Immature natural killer cell (primary cell): ENCODE results near the gene PIEZO2. TPM values are rescaled to one million over a fixed set of nuclear protein-coding genes. Genes with fewer than 3 reads are reported as not detected.

ENCODE experiments used
- DNase-seq, 3 donors: peaks; one replicate each; pipeline ENCODE4 v3.0.0; 2022; ENCODE audit warnings: mixed read lengths in 1 of 3
- H3K27ac Mint-ChIP-seq, 6 donors: one replicate each; pipeline ENCODE4 v1.8.0; 2020; ENCODE audit warnings: mixed read lengths in 6 of 6, mild to moderate bottlenecking in 5 of 6, inconsistent platforms in 4 of 6, moderate library complexity in 3 of 6
- H3K27me3 Mint-ChIP-seq, 3 donors: one replicate each; pipeline ENCODE4 v1.8.0; 2020 to 2021; ENCODE audit warnings: low read depth in 3 of 3, mild to moderate bottlenecking in 3 of 3, mixed read lengths in 3 of 3, moderate library complexity in 3 of 3, inconsistent platforms in 1 of 3
- H3K36me3 Mint-ChIP-seq, 3 donors: one replicate each; pipeline ENCODE4 v1.8.0; 2020; ENCODE audit warnings: mixed read lengths in 3 of 3, inconsistent platforms in 2 of 3, mild to moderate bottlenecking in 2 of 3
- H3K4me1 Mint-ChIP-seq, 2 donors: one replicate each; pipeline ENCODE4 v1.8.0; 2020; ENCODE audit warnings: inconsistent platforms in 2 of 2, mild to moderate bottlenecking in 2 of 2, mixed read lengths in 2 of 2, moderate library complexity in 1 of 2
- H3K4me3 Mint-ChIP-seq, 5 donors: one replicate each; pipeline ENCODE4 v1.8.0; 2020; ENCODE audit warnings: mild to moderate bottlenecking in 5 of 5, mixed read lengths in 5 of 5, inconsistent platforms in 3 of 5, moderate library complexity in 3 of 5
- H3K9me3 Mint-ChIP-seq, 6 donors: one replicate each; pipeline ENCODE4 v1.8.0; 2020; ENCODE audit warnings: mild to moderate bottlenecking in 6 of 6, mixed read lengths in 6 of 6, inconsistent platforms in 4 of 6, moderate library complexity in 3 of 6
- polyA plus RNA-seq, 3 donors: library from polyadenylated mRNA; unstranded; fragments of 300-500 nt; fragmentation: Illumina TruSeq; gene quantifications; one replicate each; pipeline ENCODE4 v1.2.3, GENCODE V29; 2021

The PIEZO2 gene
- polyA plus RNA-seq, 3 donors from 2014 or later: not detected

GRCh38 chr18:10736984-10737383 is 412.4 kb downstream of the PIEZO2 start:
- no peak for DNase-seq
- no peaks in the 10 kb centered on the region for H3K36me3 Mint-ChIP-seq
- no peaks in the 10 kb centered on the region for H3K4me1 Mint-ChIP-seq
- peaks cover 0 to 2% (median 0%) of the 10 kb centered on the region in 3 donors for H3K27me3 Mint-ChIP-seq
- no peak overlapping the region for H3K4me3 Mint-ChIP-seq
- H3K27ac Mint-ChIP-seq: no peak overlapping the region
- no peaks in the 10 kb centered on the region for H3K9me3 Mint-ChIP-seq

GRCh38 chr18:10732990-10733389 is 416.4 kb downstream of the PIEZO2 start:
- DNase-seq: no peak
- H3K27me3 Mint-ChIP-seq: peaks cover 0 to 2% (median 0%) of the 10 kb centered on the region in 3 donors
- no peaks in the 10 kb centered on the region for H3K9me3 Mint-ChIP-seq
- H3K27ac Mint-ChIP-seq: no peak overlapping the region
- H3K36me3 Mint-ChIP-seq: no peaks in the 10 kb centered on the region
- H3K4me3 Mint-ChIP-seq: no peak overlapping the region
- no peaks in the 10 kb centered on the region for H3K4me1 Mint-ChIP-seq

- H3K27me3 Mint-ChIP-seq: peaks cover 1 to 3% (median 2%) of the 10 kb centered on the region in 3 donors
- H3K4me3 Mint-ChIP-seq: no peak overlapping the region
- no peaks in the 10 kb centered on the region for H3K9me3 Mint-ChIP-seq
- no peak for DNase-seq
- no peaks in the 10 kb centered on the region for H3K4me1 Mint-ChIP-seq
- H3K27ac Mint-ChIP-seq: no peak overlapping the region
- H3K36me3 Mint-ChIP-seq: no peaks in the 10 kb centered on the region
These were observed 421.9 kb downstream of the PIEZO2 start for GRCh38 chr18:10727477-10727876.

- H3K36me3 Mint-ChIP-seq: peaks cover 0 to under 1% (median 0%) of the 10 kb centered on the region in 3 donors
- H3K27ac Mint-ChIP-seq: no peak overlapping the region
- peaks cover 1 to 3% (median 2%) of the 10 kb centered on the region in 3 donors for H3K27me3 Mint-ChIP-seq
- no peaks in the 10 kb centered on the region for H3K9me3 Mint-ChIP-seq
- no peaks in the 10 kb centered on the region for H3K4me1 Mint-ChIP-seq
- DNase-seq: no peak
- no peak overlapping the region for H3K4me3 Mint-ChIP-seq
These were observed 422.9 kb downstream of the PIEZO2 start for GRCh38 chr18:10726198-10727068.

- Mint-ChIP-seq H3K9me3 (no peaks in the 10 kb centered on the region), H3K36me3 (peaks cover 0 to 3% (median 0%) of the 10 kb centered on the region in 3 donors), H3K27me3 (peaks cover 1 to 3% (median 2%) of the 10 kb centered on the region in 3 donors), H3K4me3 (no peak overlapping the region), H3K27ac (no peak overlapping the region), H3K4me1 (no peaks in the 10 kb centered on the region)
- no peak for DNase-seq
These were observed 424.7 kb downstream of the PIEZO2 start for GRCh38 chr18:10724666-10725065.

GRCh38 chr18:10723496-10723895 is 425.9 kb downstream of the PIEZO2 start:
- Mint-ChIP-seq H3K4me1 (no peaks in the 10 kb centered on the region), H3K9me3 (no peaks in the 10 kb centered on the region), H3K4me3 (no peak overlapping the region), H3K27me3 (peaks cover 1 to 3% (median 2%) of the 10 kb centered on the region in 3 donors), H3K36me3 (peaks cover 0 to 3% (median 0%) of the 10 kb centered on the region in 3 donors), H3K27ac (no peak overlapping the region)
- no peak for DNase-seq

- H3K4me3 Mint-ChIP-seq: no peak overlapping the region
- no peak for DNase-seq
- no peaks in the 10 kb centered on the region for H3K9me3 Mint-ChIP-seq
- peaks cover 0 to 3% (median 0%) of the 10 kb centered on the region in 3 donors for H3K36me3 Mint-ChIP-seq
- H3K27me3 Mint-ChIP-seq: peaks cover 2 to 3% (median 2%) of the 10 kb centered on the region in 3 donors
- no peak overlapping the region for H3K27ac Mint-ChIP-seq
- no peaks in the 10 kb centered on the region for H3K4me1 Mint-ChIP-seq
These were observed 430.6 kb downstream of the PIEZO2 start for GRCh38 chr18:10718809-10719208.

GRCh38 chr18:10715791-10716190 is 433.6 kb downstream of the PIEZO2 start:
- no peak for DNase-seq
- Mint-ChIP-seq H3K4me3 (no peak overlapping the region), H3K4me1 (no peaks in the 10 kb centered on the region), H3K9me3 (no peaks in the 10 kb centered on the region), H3K36me3 (no peaks in the 10 kb centered on the region), H3K27ac (no peak overlapping the region), H3K27me3 (peaks cover 0 to 3% (median 1%) of the 10 kb centered on the region in 3 donors)

GRCh38 chr18:10713409-10713808 is 436.0 kb downstream of the PIEZO2 start:
- Mint-ChIP-seq H3K4me1 (no peaks in the 10 kb centered on the region), H3K27ac (no peak overlapping the region), H3K4me3 (no peak overlapping the region), H3K36me3 (no peaks in the 10 kb centered on the region), H3K27me3 (peaks cover 0 to 3% (median 1%) of the 10 kb centered on the region in 3 donors), H3K9me3 (peaks cover 0 to 1% (median 0%) of the 10 kb centered on the region in 6 donors)
- no peak for DNase-seq

GRCh38 chr18:10707294-10707693 is 442.1 kb downstream of the PIEZO2 start:
- no peaks in the 10 kb centered on the region for H3K36me3 Mint-ChIP-seq
- no peak overlapping the region for H3K27ac Mint-ChIP-seq
- peaks cover 0 to 4% (median 0%) of the 10 kb centered on the region in 3 donors for H3K27me3 Mint-ChIP-seq
- H3K4me3 Mint-ChIP-seq: no peak overlapping the region
- peaks cover 0 to 2% (median 0%) of the 10 kb centered on the region in 6 donors for H3K9me3 Mint-ChIP-seq
- no peaks in the 10 kb centered on the region for H3K4me1 Mint-ChIP-seq
- DNase-seq: no peak

GRCh38 chr18:10705786-10706185 is 443.6 kb downstream of the PIEZO2 start:
- H3K4me1 Mint-ChIP-seq: no peaks in the 10 kb centered on the region
- H3K4me3 Mint-ChIP-seq: no peak overlapping the region
- peaks cover 0 to 4% (median under 1%) of the 10 kb centered on the region in 3 donors for H3K27me3 Mint-ChIP-seq

GRCh38 chr18:10705291-10705690 is 444.1 kb downstream of the PIEZO2 start:
- no peaks in the 10 kb centered on the region for H3K4me1 Mint-ChIP-seq
- H3K9me3 Mint-ChIP-seq: peaks cover 0 to 2% (median 0%) of the 10 kb centered on the region in 6 donors
- H3K4me3 Mint-ChIP-seq: no peak overlapping the region
- no peak overlapping the region for H3K27ac Mint-ChIP-seq
- DNase-seq: no peak
- H3K27me3 Mint-ChIP-seq: peaks cover 0 to 4% (median 1%) of the 10 kb centered on the region in 3 donors
- H3K36me3 Mint-ChIP-seq: no peaks in the 10 kb centered on the region

More at GRCh38 chr18:10705786-10706185, 443.6 kb downstream of the PIEZO2 start:
- DNase-seq: no peak
- Mint-ChIP-seq H3K27ac (no peak overlapping the region), H3K9me3 (peaks cover 0 to 2% (median 0%) of the 10 kb centered on the region in 6 donors), H3K36me3 (no peaks in the 10 kb centered on the region)

- H3K36me3 Mint-ChIP-seq: no peaks in the 10 kb centered on the region
- H3K27ac Mint-ChIP-seq: no peak overlapping the region
- peaks cover 0 to 2% (median 0%) of the 10 kb centered on the region in 6 donors for H3K9me3 Mint-ChIP-seq
- H3K27me3 Mint-ChIP-seq: peaks cover 1 to 8% (median 1%) of the 10 kb centered on the region in 3 donors
- DNase-seq: no peak
- H3K4me3 Mint-ChIP-seq: no peak overlapping the region
- no peaks in the 10 kb centered on the region for H3K4me1 Mint-ChIP-seq
These were observed 447.2 kb downstream of the PIEZO2 start for GRCh38 chr18:10702206-10702605.

GRCh38 chr18:10690366-10690765 is 459.0 kb downstream of the PIEZO2 start:
- Mint-ChIP-seq H3K4me3 (no peak overlapping the region), H3K4me1 (no peaks in the 10 kb centered on the region)

More at GRCh38 chr18:10690366-10690765, 459.0 kb downstream of the PIEZO2 start:
- Mint-ChIP-seq H3K9me3 (peaks cover 0 to 4% (median 0%) of the 10 kb centered on the region in 6 donors), H3K27me3 (peaks cover 0 to 2% (median 2%) of the 10 kb centered on the region in 3 donors), H3K27ac (no peak overlapping the region), H3K36me3 (no peaks in the 10 kb centered on the region)
- no peak for DNase-seq
